GM19467 (cell line): ENCODE measurements around the gene TMPRSS9.
A peak's percentile ranks its signal among the peaks of the same experiment; 100 is the strongest.
"Not testable (repeated sequence)": the region's sequence is repeated elsewhere in the genome, so short reads cannot be mapped to it uniquely, and the experiment has no call there.

Experiments
- ATAC-seq: cut with Tn5 transposase; IDR thresholded peaks from one replicate; pipeline ENCODE4 v1.9.1; 2021; ENCODE audit warnings: mild to moderate bottlenecking, moderate library complexity; ENCODE audit not compliant: unreplicated experiment

TMPRSS9 gene

DNA sequence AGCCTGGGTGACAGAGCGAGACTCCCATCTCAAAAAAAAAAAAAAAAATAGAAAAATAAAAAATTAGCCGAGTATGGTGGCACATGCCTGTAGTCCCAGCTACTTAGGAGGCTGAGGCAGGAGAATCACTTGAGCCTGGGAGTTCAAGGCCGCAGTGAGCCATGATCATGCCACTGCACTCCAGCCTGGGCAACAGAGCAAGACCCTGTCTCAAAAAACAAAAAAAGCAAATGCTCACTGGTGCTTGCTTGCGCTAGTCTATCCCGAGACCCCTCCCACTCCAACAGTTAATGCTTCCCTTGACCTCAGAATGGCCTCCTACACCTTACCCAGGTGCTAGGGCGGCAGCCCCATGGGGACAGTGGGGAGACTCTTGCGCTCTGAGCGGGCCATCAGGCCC is 57.4 kb downstream of the TMPRSS9 start:
- ATAC-seq: not testable (repeated sequence)

DNA sequence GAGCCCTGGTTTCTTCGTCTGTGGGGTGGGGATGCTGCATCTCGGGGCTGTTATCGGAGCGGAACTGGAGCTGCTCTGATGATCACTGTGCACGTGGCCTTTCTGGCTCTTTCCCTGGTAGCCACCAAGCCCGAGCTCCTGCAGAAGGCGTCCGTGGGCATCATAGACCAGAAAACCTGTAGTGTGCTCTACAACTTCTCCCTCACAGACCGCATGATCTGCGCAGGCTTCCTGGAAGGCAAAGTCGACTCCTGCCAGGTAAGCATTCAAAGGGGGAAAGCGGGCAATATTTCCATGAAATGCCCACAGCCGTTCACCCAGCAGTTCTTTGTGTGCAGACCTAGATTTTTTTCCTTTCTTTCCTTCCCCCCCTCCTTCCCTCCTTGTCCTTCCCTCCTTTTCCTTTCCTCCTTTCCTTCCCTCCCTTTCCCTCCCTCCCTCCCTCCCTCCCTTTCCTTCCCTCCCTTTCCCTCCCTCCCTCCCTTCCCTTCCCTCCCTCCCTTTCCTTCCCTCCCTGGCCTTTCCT is 57.9 kb downstream of the TMPRSS9 start:
- no peak for ATAC-seq

GRCh38 chr19:2419754-2420153 is 59.7 kb downstream of the TMPRSS9 start:
- ATAC-seq: no peak

GRCh38 chr19:2420490-2420889 is 60.4 kb downstream of the TMPRSS9 start:
- no peak for ATAC-seq

DNA sequence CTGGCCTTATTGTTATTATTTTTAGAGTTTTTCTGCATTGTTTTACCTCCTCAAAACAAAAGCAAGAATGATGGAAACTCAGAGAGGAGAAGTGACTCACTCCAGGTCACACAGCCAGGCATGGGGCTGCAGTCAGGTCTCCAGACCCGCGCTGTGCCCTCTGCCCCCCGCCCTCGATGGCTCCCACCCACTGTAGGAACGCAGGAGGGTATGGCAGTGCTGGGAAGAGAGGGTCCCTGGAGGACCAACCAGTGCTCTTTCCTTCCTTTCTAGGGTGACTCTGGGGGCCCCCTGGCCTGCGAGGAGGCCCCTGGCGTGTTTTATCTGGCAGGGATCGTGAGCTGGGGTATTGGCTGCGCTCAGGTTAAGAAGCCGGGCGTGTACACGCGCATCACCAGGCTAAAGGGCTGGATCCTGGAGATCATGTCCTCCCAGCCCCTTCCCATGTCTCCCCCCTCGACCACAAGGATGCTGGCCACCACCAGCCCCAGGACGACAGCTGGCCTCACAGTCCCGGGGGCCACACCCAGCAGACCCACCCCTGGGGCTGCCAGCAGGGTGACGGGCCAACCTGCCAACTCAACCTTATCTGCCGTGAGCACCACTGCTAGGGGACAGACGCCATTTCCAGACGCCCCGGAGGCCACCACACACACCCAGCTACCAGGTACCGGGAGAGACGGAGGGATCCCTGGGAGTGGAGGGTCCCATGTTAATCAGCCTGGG is 61.7 kb downstream of the TMPRSS9 start:
- no peak for ATAC-seq

- no peak for ATAC-seq
These were observed 63.2 kb downstream of the TMPRSS9 start for GRCh38 chr19:2423071-2423914.

DNA sequence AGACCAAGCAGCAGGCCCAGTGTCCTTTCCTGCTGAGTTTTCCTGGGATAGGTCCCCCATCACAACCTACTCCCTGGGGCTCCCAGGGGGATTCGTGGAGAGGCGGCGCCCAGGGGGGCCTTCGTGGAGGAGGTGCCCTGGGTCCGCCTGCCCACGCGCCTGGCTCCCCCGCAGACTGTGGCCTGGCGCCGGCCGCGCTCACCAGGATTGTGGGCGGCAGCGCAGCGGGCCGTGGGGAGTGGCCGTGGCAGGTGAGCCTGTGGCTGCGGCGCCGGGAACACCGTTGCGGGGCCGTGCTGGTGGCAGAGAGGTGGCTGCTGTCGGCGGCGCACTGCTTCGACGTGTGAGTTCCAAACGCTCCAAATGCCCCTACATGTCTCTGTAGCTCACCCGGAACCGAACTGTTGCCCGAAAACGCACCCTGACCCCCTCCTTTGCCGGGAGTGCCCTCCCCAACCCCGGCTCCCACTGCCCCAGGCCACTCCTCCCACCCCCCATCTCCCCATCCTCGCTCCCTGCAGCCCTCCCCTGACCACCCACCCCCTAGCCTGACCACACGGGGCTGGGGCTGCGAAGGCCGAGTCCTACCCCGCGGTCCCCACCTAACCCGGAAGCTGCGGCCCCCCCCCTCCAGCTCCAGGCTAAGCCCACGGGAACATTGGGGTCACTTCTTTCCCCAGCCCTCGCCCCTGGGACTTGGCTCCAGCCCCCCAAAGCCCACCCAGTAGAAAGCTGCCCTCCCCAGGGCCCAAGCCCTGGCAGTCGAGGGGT is 64.0 kb downstream of the TMPRSS9 start:
- no peak for ATAC-seq

GRCh38 chr19:2424686-2425621 is 64.9 kb downstream of the TMPRSS9 start:
- no peak for ATAC-seq

DNA sequence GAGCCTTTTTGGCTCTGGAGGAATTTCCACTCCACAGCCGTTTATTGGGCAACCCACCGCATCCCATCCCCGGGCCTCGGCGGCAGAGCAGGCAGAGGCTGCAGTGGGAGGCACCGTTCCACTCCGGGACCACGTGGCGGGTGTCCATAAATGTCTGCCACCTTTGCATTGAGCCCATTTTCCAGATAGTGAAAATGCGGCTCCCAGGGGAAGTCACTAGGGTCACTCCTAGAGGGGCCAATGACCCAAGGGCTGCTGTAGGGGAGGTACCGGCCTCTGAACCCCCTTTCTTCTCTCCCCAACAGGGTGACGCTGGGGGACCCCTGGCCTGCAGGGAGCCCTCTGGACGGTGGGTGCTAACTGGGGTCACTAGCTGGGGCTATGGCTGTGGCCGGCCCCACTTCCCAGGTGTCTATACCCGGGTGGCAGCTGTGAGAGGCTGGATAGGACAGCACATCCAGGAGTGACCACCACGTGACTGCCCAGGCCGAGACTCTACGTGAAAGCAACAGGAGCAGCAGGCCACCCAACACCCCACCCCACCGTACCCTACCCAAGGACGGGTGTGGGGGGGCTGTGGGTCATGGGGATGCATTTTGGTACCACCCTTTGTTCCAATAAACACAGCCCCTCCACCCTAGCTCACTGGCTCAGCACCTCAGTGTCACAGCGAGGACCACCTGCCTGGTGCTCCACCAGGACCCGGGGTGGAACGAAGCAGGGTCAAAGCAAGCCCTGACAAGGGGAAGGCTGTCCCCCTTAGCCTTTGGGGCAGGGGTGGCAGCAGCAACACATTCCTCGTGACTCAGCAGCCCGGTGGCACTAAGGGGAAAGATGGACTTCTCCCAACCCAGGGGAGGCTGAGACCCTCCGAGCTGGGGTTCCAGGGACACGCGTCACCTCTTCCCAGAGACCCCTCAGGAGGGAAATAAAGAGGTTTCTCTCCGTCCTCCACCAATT is 65.8 kb downstream of the TMPRSS9 start:
- no peak for ATAC-seq

DNA sequence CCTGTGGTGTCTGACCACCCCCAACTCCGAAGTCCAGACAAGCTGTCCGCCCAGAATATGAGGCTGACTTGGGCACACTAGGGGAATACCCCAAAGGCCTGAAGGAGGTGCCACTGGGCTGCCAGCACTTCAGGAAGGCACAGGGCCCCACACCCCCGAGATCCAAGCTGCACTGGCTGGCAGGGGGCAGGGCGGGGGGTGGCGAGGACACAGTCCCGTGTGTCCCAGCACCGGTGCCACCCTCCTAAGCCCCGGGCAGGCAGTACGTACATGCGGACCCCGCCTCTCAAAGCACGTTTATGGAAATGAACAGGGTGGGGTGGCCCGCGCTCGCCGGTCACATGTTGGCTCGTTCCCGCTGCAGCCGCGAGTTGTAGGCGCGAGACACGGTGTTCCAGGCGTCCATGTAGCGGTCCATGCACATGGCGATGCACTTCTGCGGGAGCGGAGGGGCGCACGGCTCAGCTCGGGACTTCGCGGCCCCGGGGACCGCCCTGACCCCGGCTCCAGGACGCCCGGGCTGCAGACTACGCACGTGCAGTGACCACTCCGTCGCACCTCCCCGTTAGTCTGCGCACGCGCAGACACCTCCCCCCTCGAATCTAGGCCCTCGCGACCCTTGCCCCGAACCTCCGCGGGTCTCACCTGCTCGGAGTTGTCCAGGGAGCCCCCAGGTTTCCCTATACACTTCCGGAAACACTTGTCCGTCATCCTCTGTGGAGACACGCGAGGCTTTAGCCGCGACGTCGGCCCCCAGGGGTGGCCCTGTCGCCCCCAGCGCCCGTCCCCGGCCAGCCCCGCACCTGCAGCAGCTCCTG is 66.8 kb downstream of the TMPRSS9 start:
- peak; percentile 5 for ATAC-seq

GRCh38 chr19:2427429-2428320 is 67.6 kb downstream of the TMPRSS9 start, which contains the start of gene TIMM13:
Gene TIMM13 (minus strand): TSS chr19:2427586. CDS start chr19:2427533, 53 bp downstream.
- peak; percentile 72 for ATAC-seq

DNA sequence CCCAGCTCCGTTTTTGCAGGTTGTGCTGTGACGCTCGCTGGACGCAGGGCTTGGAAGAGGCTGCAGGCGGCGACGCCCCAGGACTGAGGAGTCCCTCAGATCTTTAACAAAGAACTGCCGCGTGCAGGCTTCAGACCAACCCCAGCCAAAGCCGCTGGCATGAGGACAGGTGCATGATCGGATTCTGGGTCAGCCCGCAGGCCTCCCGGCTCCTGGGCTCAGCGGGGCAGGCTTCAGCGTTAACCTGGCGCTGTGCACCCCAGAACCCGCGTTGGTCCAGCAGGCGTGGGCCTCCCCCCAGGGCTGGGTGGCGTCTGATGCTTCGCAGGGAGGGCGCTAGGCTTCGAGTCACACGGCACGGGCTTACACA is 68.2 kb downstream of the TMPRSS9 start:
- no peak for ATAC-seq

- ATAC-seq: no peak
These were observed 69.0 kb downstream of the TMPRSS9 start for GRCh38 chr19:2428756-2429711.

DNA sequence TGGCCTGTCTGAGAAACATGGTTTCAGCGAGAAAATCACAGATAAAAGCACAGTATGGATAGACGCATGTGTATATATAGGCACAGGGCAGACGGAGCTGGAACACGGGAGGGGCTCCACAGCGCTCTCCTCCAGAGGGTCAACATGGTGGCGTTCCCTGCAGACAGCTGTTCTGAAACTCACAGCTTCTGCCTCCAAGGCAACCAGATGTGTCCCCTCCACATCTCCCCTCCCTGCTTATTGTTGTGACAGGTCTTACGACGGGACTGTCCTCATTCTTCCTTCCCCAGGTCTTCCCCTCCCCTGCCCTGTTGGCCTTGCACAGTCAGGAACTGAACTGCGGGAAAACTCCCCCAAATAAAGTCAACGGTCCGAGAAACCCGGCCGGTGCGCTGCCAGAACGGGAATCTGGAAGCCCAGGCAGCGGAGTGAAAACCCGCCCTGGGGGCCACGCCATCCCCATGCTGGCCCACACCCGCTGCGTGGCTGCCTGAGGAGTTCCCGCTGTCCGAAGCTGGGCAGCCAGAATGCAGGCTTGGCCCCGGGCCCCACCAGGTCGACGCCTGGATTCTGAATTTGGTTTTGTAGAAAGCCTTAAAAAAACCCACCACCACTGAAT is 70.0 kb downstream of the TMPRSS9 start:
- ATAC-seq: no peak

- no peak for ATAC-seq
These were observed 71.4 kb downstream of the TMPRSS9 start for GRCh38 chr19:2431318-2432055.
